Endothelial cell of umbilical vein (primary cell): ENCODE measurements around the gene ANKS1A. TPM values are rescaled to one million over a fixed set of nuclear protein-coding genes. Genes with fewer than 3 reads are reported as not detected.

ENCODE experiments used
- BruUV-seq: library from RNA; stranded (reverse); fragments of 400-500 nt; replicated peaks from 2 replicates; lab custom pipeline; 2021; lab: Mats Ljungman, UMichigan
- CTCF ChIA-PET: fragments of 300-600, 350-600 bp; sonication (Branson Sonifier 250); formaldehyde crosslinking; loops from one replicate; lab custom pipeline; 2021; ENCODE audit warnings: antibody characterized with exemption, inconsistent platforms; lab: Charles Lee
- POLR2A ChIA-PET: fragments of 300-600, 350-600 bp; sonication (Branson Sonifier 250); formaldehyde crosslinking; loops from one replicate; lab custom pipeline; 2021; ENCODE audit warnings: antibody characterized with exemption, inconsistent platforms; lab: Charles Lee
- DNase-seq: peaks from one replicate; pipeline ENCODE4 v3.0.0-alpha.2; 2011; ENCODE audit warnings: low read depth, low spot score
- FAIRE-seq: peaks from 2 replicates; lab custom pipeline; 2011; peaks lifted over from hg19 to GRCh38; lab: Jason Lieb, UNC
- H2AFZ ChIP-seq: 2 replicates; pipeline ENCODE4 v1.6.0; 2012; ENCODE audit warnings: low read depth, low read length, control low read depth, inconsistent platforms
- H3K27ac ChIP-seq: 2 replicates; pipeline ENCODE4 v1.5.1; 2011; ENCODE audit warnings: low read depth, mild to moderate bottlenecking, control low read depth, low read length, moderate library complexity; ENCODE audit not compliant: insufficient read depth
- H3K27me3 ChIP-seq, 2 experiments: 2 replicates each; pipeline versions ENCODE4 v1.6.0 to v1.6.1; 2011; ENCODE audit warnings: low read length in 2 of 2, mixed read lengths in 1 of 2; ENCODE audit not compliant: control insufficient read depth in 2 of 2, insufficient read depth in 2 of 2
- H3K36me3 ChIP-seq, 2 experiments: 2 replicates in 1 of 2; 3 replicates in 1 of 2; pipeline ENCODE4 v1.5.1; 2011; ENCODE audit warnings: low read length in 2 of 2, mild to moderate bottlenecking in 1 of 2, moderate library complexity in 1 of 2; ENCODE audit not compliant: control insufficient read depth in 2 of 2, insufficient read depth in 2 of 2; ENCODE audit errors: extremely low read depth in 1 of 2
- H3K4me1 ChIP-seq: 3 replicates; pipeline ENCODE4 v1.5.1; 2011; ENCODE audit warnings: mild to moderate bottlenecking, low read length; ENCODE audit not compliant: control insufficient read depth, insufficient read depth; ENCODE audit errors: extremely low read depth
- H3K4me2 ChIP-seq: 2 replicates; pipeline ENCODE4 v1.6.1; 2011; ENCODE audit warnings: low read length, control low read depth, mixed read lengths; ENCODE audit not compliant: insufficient read depth
- H3K4me3 ChIP-seq, 3 experiments: fragments of 200-600 bp in 1 of 3; sonication (generic), shearing (Covaris generic) in 1 of 3; replicated peaks in 1 of 3; 2 replicates each; pipeline ENCODE4 v1.5.1; 2011 to 2016; ENCODE audit warnings: control low read depth in 3 of 3, low read length in 3 of 3, mild to moderate bottlenecking in 2 of 3, inconsistent platforms in 1 of 3, low read depth in 1 of 3, moderate library complexity in 1 of 3; ENCODE audit not compliant: insufficient read depth in 1 of 3
- H3K79me2 ChIP-seq: 2 replicates; pipeline ENCODE4 v1.6.0; 2012; ENCODE audit warnings: low read length, inconsistent platforms; ENCODE audit not compliant: control insufficient read depth, insufficient read depth
- H3K9ac ChIP-seq: replicated peaks from 2 replicates; pipeline ENCODE3; 2011; ENCODE audit warnings: low read length, control low read depth; ENCODE audit not compliant: insufficient read depth; ENCODE audit errors: extremely low read depth
- H3K9me1 ChIP-seq: replicated peaks from 3 replicates; pipeline ENCODE4 v1.6.0; 2011; ENCODE audit warnings: mild to moderate bottlenecking, low read length; ENCODE audit not compliant: control insufficient read depth, insufficient read depth; ENCODE audit errors: extremely low read depth
- H3K9me3 ChIP-seq: replicated peaks from 2 replicates; pipeline ENCODE4 v1.5.1; 2012; ENCODE audit warnings: low read length, inconsistent platforms; ENCODE audit not compliant: control insufficient read depth, insufficient read depth
- H4K20me1 ChIP-seq: replicated peaks from 2 replicates; pipeline ENCODE3; 2011; ENCODE audit warnings: mild to moderate bottlenecking, low read length; ENCODE audit not compliant: control insufficient read depth, insufficient read depth; ENCODE audit errors: extremely low read depth
- EZH2 ChIP-seq: IDR thresholded peaks from 2 replicates; pipeline ENCODE4 v1.6.1; 2012; ENCODE audit warnings: borderline replicate concordance, low read depth, mild to moderate bottlenecking, moderate library complexity, low read length, inconsistent platforms; ENCODE audit not compliant: severe bottlenecking
- FOS ChIP-seq: IDR thresholded peaks from 2 replicates; pipeline ENCODE4 v1.6.1; 2011; ENCODE audit warnings: mild to moderate bottlenecking, low read length, moderate library complexity, borderline replicate concordance; ENCODE audit not compliant: insufficient read depth
- GATA2 ChIP-seq: IDR thresholded peaks from 2 replicates; pipeline ENCODE4 v1.7.0; 2011; ENCODE audit warnings: low read depth, mild to moderate bottlenecking, moderate library complexity, mixed read lengths, low read length; ENCODE audit not compliant: insufficient read length, insufficient read depth
- JUN ChIP-seq: IDR thresholded peaks from 2 replicates; pipeline ENCODE4 v1.6.1; 2011; ENCODE audit warnings: borderline replicate concordance, low read depth; ENCODE audit not compliant: insufficient read length, insufficient read depth
- MAX ChIP-seq: IDR thresholded peaks from 2 replicates; pipeline ENCODE4 v1.6.1; 2011; ENCODE audit not compliant: insufficient read depth, insufficient read length
- MYC ChIP-seq: IDR thresholded peaks from one replicate; pipeline ENCODE4 v1.6.1; 2011; ENCODE audit warnings: mild to moderate bottlenecking, low read depth, low read length
- POLR2A ChIP-seq: IDR thresholded peaks from 2 replicates; pipeline ENCODE4 v1.6.1; 2012; ENCODE audit warnings: low read depth, mild to moderate bottlenecking, control low read depth, low read length
- POLR2AphosphoS5 ChIP-seq: IDR thresholded peaks from 2 replicates; pipeline ENCODE4 v1.6.1; 2012; ENCODE audit warnings: low read depth, mild to moderate bottlenecking, control low read depth, low read length, moderate library complexity; ENCODE audit not compliant: insufficient read depth
- dilution Hi-C: fragments of 300-500 bp; cut with MboI; formaldehyde crosslinking; loops from one replicate; pipeline ENCODE4 v1.15.0; 2019; ENCODE audit warnings: low sequenced_read_pairs; ENCODE audit not compliant: extremely low pct_ligation_motif_present
- intact Hi-C: fragments of 100-400 bp; cut with micrococcal nuclease; formaldehyde crosslinking; loops from one replicate; pipeline ENCODE4 v1.10.0; 2022
- polyA plus RNA-seq, 4 experiments: library from polyadenylated mRNA; depleted of rRNA in 3 of 4; stranded (reverse) in 3 of 4; unstranded in 1 of 4; fragments of >200 nt; gene quantifications; 2 replicates each; pipeline versions ENCODE4 v1.2.1 to v1.2.3, GENCODE V29; 2011 to 2012; ENCODE audit warnings: missing spikeins in 1 of 4
- total RNA-seq: library from RNA; stranded (reverse); gene quantifications from 2 replicates; pipeline ENCODE4 v1.2.3, GENCODE V29; 2021
- TF ChIP-seq, protein P1 (sequence below), 2 donors: IDR thresholded peaks; 1 replicate in 1 of 2; 2 replicates in 1 of 2; pipeline ENCODE4 v1.5.1; 2011; ENCODE audit warnings: low read length in 2 of 2, mild to moderate bottlenecking in 2 of 2, moderate library complexity in 2 of 2, control low read depth in 1 of 2, inconsistent platforms in 1 of 2, low read depth in 1 of 2; ENCODE audit not compliant: insufficient read depth in 1 of 2; ENCODE audit errors: extremely low read depth in 1 of 2

The ANKS1A gene
- total and polyA plus RNA-seq, 2 donors (not counting 3 experiments of a cell fraction or from before 2014, with no cell fraction given): 8.9 to 26.1 TPM

DNA sequence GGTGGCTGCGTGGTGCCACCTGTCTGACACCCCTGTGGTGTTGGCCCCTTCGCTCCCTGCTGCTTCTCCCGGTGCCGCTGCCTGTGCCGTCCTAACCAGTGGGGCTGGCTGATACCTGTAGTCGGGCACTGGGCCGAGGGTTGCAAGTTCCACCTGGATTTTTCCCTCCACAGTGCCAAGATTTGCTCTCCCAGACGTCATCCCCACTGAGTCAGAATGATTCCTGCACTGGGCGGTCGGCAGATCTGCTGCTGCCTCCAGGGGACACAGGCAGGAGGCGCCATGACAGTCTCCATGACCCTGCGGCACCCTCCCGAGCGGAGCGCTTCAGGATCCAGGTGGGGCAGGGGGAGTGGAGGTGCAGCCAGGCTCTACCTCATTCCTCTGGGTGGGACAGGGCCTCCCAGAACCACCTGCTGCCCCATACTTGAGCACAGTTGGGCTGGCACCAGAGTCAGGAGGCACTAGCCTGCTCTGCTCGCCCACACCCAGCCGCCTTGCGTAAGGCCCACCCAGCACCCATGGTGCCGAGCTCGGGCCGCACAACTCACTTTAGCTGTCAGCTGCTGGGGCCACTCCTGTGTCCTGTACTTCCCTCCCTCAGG lies 191.9 kb downstream of the ANKS1A start:
- DNase-seq: no peak
- Histone ChIP-seq H2AFZ (no peak overlapping the region), H3K79me2 (no peaks in the 10 kb centered on the region), H3K36me3 (peaks cover 0 to 52% of the 10 kb centered on the region in 2 experiments), H3K9ac (no peak overlapping the region), H3K27me3 (no peaks in the 10 kb centered on the region), H3K4me2 (no peak overlapping the region), H3K9me1 (no peaks in the 10 kb centered on the region), H3K9me3 (no peaks in the 10 kb centered on the region), H4K20me1 (no peaks in the 10 kb centered on the region), H3K27ac (no peak overlapping the region), H3K4me1 (peaks cover 4% of the 10 kb centered on the region), H3K4me3 (no peak overlapping the region)
- intact Hi-C loops: loop anchor here (5.0 kb wide), 1 partner anchor 94 kb away; no protein-coding TSS in a partner anchor
- dilution Hi-C loops: no loop called here
- ChIA-PET POLR2A (no interaction called here), CTCF (interaction anchor here (1.0 to 4.5 kb wide), 2 partner anchors 59 to 94 kb away, joined by 3 to 15 read pairs; no protein-coding TSS in a partner anchor)
- TF ChIP-seq JUN: no peak
- no peak for TF ChIP-seq POLR2A
- no peak for TF ChIP-seq EZH2
- no peak for TF ChIP-seq POLR2AphosphoS5
- BruUV-seq: no TSS peak
- no peak for FAIRE-seq

DNA sequence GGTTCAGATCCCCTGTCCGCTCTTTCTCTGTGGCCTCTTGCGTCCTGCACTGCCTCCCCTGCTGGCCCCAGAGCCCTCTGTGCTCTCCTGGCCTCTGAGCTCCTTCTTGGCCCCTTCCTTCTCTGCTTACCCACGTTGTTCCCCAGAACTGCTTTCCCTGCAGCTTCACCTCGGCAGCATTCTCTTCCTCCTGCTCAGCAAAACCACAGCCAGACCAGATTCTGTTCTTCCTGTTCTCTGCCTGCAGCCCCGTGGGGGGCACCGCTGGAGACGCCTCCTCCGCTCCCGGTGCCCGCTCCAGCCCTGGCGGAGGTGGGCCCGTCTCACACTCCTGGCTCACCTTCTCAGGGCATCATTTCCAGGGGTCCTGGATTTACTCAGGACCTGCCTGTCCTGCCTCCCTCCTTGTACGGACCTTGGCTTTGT lies 192.4 kb downstream of the ANKS1A start:
- Histone ChIP-seq H4K20me1 (no peaks in the 10 kb centered on the region), H3K9ac (no peak overlapping the region), H3K36me3 (peaks cover 0 to 55% of the 10 kb centered on the region in 2 experiments), H3K4me2 (no peak overlapping the region), H3K27me3 (no peaks in the 10 kb centered on the region), H3K9me3 (no peaks in the 10 kb centered on the region), H3K9me1 (no peaks in the 10 kb centered on the region), H2AFZ (no peak overlapping the region), H3K79me2 (no peaks in the 10 kb centered on the region), H3K27ac (no peak overlapping the region), H3K4me1 (peaks cover 4% of the 10 kb centered on the region), H3K4me3 (no peak overlapping the region)
- TF ChIP-seq MAX (no peak), FOS (no peak), MYC (no peak), POLR2A (no peak), POLR2AphosphoS5 (no peak), EZH2 (no peak), GATA2 (no peak), JUN (no peak)
- TF ChIP-seq, protein P1, sequence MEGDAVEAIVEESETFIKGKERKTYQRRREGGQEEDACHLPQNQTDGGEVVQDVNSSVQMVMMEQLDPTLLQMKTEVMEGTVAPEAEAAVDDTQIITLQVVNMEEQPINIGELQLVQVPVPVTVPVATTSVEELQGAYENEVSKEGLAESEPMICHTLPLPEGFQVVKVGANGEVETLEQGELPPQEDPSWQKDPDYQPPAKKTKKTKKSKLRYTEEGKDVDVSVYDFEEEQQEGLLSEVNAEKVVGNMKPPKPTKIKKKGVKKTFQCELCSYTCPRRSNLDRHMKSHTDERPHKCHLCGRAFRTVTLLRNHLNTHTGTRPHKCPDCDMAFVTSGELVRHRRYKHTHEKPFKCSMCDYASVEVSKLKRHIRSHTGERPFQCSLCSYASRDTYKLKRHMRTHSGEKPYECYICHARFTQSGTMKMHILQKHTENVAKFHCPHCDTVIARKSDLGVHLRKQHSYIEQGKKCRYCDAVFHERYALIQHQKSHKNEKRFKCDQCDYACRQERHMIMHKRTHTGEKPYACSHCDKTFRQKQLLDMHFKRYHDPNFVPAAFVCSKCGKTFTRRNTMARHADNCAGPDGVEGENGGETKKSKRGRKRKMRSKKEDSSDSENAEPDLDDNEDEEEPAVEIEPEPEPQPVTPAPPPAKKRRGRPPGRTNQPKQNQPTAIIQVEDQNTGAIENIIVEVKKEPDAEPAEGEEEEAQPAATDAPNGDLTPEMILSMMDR (IDR thresholded peaks at IDR 0.05; ENCODE audit: extremely low read depth in 1 of 2, insufficient read depth in 1 of 2, low read depth in 1 of 2, low read length in 2 of 2): no peak
- BruUV-seq: no TSS peak
- FAIRE-seq (peak; percentile 28), DNase-seq (peak; percentile 6)
- intact Hi-C loops (loop anchor here (5.0 kb wide), 1 partner anchor 94 kb away; no protein-coding TSS in a partner anchor), dilution Hi-C loops (no loop called here)
- ChIA-PET CTCF (interaction anchor here (1.0 to 4.5 kb wide), 2 partner anchors 58 to 94 kb away, joined by 3 to 15 read pairs; no protein-coding TSS in a partner anchor), POLR2A (no interaction called here)
